ENCODE data around the gene PTCHD1.

- TF ChIP-seq ZNF274 (IDR thresholded peaks at IDR 0.05; ENCODE audit: low read depth, low read length) (no peak), YY1 (IDR thresholded peaks at IDR 0.05; ENCODE audit: insufficient read depth, insufficient read length) (no peak)
Observed at GRCh38 chrX:23389196-23389792, 54.6 kb downstream of the PTCHD1 start.
